Epithelial cell of esophagus (primary cell): Measurements from ENCODE around the gene MPL.

Source experiments
- DNase-seq: peaks from one replicate; pipeline ENCODE4 v3.0.0; 2010; ENCODE audit warnings: low read depth
- H3K4me3 ChIP-seq: 2 replicates; pipeline ENCODE4 v1.5.1; 2011; ENCODE audit warnings: mild to moderate bottlenecking, low read length, control low read depth
- TF ChIP-seq, protein P1 (sequence below): IDR thresholded peaks from 2 replicates; pipeline ENCODE4 v1.5.1; 2011; ENCODE audit warnings: low read depth, mild to moderate bottlenecking, low read length, control low read depth, inconsistent platforms; ENCODE audit not compliant: insufficient read depth; ENCODE audit errors: missing control alignments

The MPL gene

DNA sequence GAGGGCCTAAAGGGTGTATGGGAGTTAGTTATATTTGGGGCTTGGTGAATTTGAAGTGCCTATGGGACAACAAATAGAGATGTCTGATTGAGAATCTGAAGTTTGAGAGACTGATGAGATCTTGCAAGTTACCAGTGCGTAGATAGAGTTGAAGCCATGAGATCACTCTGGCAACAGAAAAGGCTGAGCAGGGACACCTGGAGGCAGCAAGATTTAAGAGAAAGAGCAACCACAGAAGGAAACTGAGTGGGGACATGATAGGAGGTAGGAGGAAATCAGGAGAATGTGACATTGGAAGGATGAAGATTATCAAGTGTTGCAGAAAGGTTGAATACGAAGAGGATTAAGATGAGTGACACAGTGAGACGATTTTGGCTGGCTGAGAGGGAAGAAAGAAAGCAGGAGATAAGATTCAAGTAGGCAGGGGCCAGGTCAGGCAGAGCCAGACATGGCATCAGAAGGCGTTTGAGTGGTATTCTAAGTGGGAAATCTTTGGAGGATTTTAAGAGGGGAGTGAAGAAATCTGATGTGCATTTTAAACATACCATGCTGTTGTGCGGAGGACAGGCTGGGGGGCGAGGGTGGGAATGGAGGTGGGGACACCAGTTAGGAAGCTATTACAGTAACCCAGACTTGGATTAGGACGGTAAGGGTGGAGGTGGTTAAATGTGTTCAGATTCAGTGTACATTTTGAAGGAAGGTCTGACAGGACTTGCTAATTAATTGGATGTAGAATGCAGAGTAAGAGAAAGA lies 3.0 kb upstream of the MPL start:
- no peak for DNase-seq
- no peak overlapping the region for H3K4me3 ChIP-seq
- TF ChIP-seq, protein P1, sequence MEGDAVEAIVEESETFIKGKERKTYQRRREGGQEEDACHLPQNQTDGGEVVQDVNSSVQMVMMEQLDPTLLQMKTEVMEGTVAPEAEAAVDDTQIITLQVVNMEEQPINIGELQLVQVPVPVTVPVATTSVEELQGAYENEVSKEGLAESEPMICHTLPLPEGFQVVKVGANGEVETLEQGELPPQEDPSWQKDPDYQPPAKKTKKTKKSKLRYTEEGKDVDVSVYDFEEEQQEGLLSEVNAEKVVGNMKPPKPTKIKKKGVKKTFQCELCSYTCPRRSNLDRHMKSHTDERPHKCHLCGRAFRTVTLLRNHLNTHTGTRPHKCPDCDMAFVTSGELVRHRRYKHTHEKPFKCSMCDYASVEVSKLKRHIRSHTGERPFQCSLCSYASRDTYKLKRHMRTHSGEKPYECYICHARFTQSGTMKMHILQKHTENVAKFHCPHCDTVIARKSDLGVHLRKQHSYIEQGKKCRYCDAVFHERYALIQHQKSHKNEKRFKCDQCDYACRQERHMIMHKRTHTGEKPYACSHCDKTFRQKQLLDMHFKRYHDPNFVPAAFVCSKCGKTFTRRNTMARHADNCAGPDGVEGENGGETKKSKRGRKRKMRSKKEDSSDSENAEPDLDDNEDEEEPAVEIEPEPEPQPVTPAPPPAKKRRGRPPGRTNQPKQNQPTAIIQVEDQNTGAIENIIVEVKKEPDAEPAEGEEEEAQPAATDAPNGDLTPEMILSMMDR, result no peak

- DNase-seq, result no peak
- no peak overlapping the region for H3K4me3 ChIP-seq
- TF ChIP-seq, protein P1, result no peak
Observed at GRCh38 chr1:43338001-43338400, 383 bp downstream of the MPL start.

DNA sequence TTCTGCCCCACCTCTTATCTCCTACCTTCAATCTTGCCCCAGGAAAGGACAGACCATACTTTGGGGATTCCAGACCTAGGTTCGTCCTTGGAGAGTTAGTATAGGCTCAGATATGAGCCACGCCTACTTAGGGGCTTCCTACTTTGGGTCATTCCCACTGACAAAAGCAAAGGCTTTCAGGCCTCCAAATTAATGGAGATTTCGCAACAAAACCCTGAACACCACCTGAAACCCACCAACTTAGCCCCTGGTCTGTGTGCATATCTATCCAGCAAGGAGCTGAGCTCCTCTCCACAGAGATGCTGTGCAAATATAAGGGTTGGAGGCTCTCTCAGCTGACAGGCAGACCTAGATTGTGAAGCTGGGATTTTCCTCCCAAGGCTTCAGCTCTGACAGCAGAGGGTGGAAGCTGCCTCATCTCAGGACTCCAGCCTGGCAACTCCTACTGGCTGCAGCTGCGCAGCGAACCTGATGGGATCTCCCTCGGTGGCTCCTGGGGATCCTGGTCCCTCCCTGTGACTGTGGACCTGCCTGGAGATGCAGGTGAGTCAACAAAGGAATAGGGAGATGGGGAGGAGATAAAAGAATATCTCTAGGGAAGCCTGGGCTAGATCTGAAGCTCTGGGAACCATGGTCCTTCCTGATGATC lies 2.1 kb downstream of the MPL start:
- TF ChIP-seq, protein P1, result no peak
- H3K4me3 ChIP-seq, result no peak overlapping the region
- no peak for DNase-seq

- DNase-seq, result no peak
- TF ChIP-seq, protein P1, result no peak
- no peak overlapping the region for H3K4me3 ChIP-seq
Observed at GRCh38 chr1:43340559-43340958, 2.9 kb downstream of the MPL start.

DNA sequence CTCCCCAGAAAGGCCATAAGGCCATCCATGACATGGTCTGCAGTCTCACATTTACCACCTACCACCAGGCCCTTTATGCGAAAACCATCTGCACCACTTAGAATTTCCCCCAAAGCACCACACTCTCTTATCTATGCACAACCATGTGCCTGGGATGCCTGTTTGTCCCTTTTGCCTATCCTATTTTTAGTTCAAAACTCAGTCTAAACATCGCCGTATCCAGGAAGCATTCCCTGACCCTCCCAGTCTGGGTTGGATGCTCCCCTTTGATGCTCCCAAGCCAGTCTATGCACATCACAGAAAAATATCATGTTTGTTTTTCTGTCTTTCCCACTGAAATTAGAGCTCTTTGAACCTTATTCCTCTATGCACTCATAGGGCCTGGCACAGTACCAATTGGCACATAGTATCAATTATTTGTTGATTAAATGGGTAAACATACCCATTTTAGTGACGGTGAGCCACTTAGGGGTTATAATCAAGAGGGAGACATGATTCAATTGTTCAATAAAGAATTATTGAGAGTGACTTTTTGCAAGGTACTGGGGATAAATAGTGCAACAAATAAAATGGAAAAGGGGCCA lies 6.7 kb downstream of the MPL start:
- TF ChIP-seq, protein P1, result no peak
- no peak overlapping the region for H3K4me3 ChIP-seq
- no peak for DNase-seq

DNA sequence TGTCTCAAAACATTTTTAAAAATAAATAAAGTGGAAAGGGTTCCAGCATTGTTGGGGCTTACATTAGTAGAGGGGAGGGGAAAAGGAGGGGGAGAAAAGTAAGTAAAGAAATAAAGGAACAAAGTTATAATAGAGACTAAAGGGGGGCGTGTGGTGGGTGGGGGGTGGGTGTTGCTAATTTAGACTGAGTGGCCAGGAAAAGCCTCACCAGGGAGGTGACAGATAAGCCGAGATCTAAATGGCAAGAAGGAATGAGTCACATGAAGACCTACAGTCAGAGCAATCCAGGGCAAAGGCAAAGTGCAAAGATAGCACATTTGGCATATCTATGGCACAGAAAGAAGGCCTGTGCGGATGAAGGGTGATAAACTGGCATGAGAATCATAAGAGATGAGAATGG lies 7.5 kb downstream of the MPL start:
- TF ChIP-seq, protein P1, result no peak
- no peak overlapping the region for H3K4me3 ChIP-seq

DNA sequence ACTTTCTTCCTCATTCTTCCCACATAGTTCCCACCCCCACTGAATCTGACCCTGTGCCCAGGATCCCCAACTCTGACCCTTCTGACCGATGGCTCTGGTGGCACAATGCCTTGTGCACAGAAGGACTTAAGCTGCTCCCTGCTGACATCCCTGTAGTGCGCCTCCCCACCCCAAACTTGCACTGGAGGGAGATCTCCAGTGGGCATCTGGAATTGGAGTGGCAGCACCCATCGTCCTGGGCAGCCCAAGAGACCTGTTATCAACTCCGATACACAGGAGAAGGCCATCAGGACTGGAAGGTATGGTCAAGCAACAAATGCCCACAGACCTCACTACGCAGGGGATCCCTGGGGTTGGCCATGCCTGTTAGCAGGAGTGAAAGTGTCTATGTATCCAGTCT lies 9.0 kb downstream of the MPL start:
- H3K4me3 ChIP-seq, result no peak overlapping the region
- DNase-seq, result no peak
- TF ChIP-seq, protein P1, result no peak

More for the DNA sequence above, 7.5 kb downstream of the MPL start:
- peak; percentile 24 for DNase-seq
